DOHH2 (cell line): ENCODE measurements around the gene BMP8A.

Source experiments
- CTCF ChIP-seq: fragments of 200-600 bp; sonication (generic); IDR thresholded peaks from one replicate; pipeline ENCODE4 v1.5.1; 2014; ENCODE audit warnings: antibody characterized with exemption, mild to moderate bottlenecking, low read depth, low read length; ENCODE audit not compliant: poor library complexity, severe bottlenecking
- EZH2phosphoT487 ChIP-seq: fragments of 200-600 bp; sonication (generic); IDR thresholded peaks from 2 replicates; pipeline ENCODE4 v1.6.1; 2017; ENCODE audit warnings: borderline replicate concordance, mild to moderate bottlenecking, antibody characterized with exemption, low read length, moderate library complexity, mixed read lengths

- TF ChIP-seq CTCF (no peak), EZH2phosphoT487 (no peak)
These were observed 71.5 kb downstream of the BMP8A start for GRCh38 chr1:39562886-39563285.
